Fibroblast of skin of right quadriceps (primary cell): Measurements from ENCODE around the gene NR6A1.
A peak's percentile ranks its signal among the peaks of the same experiment; 100 is the strongest.

Source experiments
- DNase-seq: peaks from one replicate; pipeline ENCODE4 v3.0.0-alpha.2; 2013

NR6A1 gene

DNA sequence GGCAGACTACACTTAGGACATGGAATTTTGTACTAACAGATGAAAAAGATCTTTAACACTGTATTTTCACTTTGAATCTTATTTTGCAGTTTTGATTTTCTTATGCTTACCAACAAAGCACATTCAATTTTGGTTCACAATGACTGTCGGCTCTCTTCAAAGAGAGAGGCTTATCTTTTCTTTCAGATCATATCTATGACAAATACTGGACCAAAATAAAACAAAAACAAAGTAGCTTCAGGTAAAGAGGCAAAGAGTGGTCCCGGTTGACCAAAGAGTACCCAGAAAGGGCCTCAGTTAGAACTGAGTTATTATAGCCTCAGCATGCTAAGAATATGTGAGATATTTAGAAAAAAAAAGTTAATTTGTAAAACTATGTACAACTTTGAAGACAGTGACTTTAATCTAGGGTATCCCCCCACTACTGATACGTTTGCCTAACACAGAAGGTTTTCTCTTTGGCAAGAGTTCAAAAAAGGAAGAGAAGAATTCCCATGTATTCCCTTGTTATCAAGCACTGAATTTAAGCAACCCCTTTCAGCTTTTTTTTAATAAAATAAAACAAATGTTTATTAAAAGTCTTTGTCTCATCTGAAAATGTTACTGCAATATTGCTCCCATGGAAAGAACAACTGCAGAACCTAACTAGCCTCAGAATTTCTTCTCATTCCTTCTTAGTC lies 50.5 kb downstream of the NR6A1 start:
- no peak for DNase-seq

- DNase-seq: no peak
Observed at GRCh38 chr9:124718928-124719327, 52.2 kb downstream of the NR6A1 start.

GRCh38 chr9:124717597-124717996 lies 53.5 kb downstream of the NR6A1 start:
- no peak for DNase-seq

DNA sequence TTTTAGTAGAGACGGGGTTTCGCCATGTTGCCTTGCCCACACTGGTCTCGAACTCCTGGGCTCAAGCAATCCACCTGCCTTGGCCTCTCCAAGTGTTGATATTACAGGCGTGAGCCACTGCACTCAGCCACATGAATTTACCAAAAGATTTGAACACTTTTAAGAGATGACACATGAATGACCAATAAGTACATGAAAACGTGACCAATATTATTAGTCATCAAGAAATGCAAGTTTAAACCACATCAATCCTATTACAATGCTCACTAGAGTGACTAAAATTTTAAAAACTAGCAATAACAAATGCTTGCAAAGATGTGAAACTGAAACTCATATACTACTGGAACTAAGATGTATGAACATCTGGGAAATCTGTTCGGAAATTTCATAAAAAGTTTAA lies 54.3 kb downstream of the NR6A1 start:
- DNase-seq: peak; percentile 53

- DNase-seq: no peak
Observed at GRCh38 chr9:124710766-124711165, 60.3 kb downstream of the NR6A1 start.

DNA sequence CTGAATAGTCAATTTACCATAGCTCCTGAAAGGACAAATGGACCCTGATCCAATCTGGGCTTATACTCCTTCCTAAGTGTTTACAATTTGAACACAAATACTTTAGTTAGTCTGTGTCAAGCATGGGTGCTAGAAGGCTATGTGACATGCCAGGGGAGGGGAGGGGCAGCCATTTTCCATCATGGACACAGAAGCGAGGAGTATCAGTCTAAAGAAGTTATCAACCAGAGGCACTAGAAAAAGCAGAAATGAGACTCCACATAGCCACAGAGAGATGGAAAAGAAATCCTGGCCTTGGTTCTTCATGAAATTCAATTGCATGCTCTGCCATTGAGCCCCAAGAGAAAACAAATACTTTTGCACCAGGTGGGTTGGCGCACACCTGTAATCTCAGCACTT lies 61.8 kb downstream of the NR6A1 start:
- DNase-seq: no peak

- DNase-seq: peak; percentile 25
Observed at GRCh38 chr9:124708633-124709291, 62.3 kb downstream of the NR6A1 start.

GRCh38 chr9:124708074-124708473 lies 63.0 kb downstream of the NR6A1 start:
- DNase-seq: no peak

DNA sequence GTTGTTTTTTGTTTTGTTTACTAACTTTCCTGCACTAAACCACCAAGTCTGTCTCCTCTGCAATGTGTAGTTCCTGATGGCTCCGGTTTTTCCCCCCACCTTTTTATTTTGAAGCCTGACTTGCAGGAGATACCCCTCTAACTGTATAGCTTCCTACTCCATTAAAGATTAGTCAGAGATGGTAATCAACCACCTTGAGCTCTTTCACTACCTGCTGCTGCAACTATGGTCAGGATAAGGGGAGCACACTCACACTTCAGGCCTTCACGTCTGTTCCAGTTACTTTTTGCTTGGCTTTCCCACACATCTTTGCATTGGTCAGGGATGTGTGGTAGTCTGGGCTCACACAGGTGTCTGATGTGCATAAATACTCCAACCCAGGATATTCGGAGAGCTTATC lies 63.4 kb downstream of the NR6A1 start:
- DNase-seq: no peak

DNA sequence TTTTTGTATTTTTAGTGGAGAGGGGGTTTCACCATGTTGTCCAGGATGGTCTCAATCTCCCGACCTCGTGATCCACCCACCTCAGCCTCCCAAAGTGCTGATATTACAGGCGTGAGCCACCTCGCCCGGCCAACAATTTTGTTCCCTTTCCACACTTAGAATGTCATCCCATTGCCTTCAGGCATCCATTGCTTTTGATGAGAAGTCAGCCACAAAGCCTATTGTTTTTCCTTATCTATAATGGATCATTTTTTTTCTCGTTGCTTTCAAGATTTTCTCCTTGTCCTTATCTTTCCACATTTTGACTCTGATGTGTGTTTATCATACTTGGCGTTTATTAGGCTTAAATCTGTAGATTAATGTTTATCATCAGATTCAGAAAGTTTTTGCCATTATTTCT lies 64.4 kb downstream of the NR6A1 start:
- DNase-seq: no peak

DNA sequence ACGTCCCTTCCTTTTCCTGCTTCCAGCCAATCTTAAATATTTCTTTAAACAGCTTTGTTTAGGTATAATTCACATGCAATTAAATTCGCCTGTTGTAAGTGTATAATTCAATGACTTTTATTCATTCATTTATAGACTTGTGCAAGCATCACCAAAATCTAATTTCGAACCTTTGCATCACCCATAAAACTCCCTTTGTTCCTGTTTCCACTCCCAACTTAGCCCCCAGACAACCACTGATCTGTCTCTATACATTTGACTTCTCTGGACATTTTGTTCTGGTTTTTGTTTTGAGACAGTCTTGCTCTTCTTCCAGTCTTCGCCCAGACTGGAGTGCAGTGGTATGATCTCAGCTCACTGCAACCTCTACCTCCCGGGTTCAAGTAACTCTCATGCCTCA lies 71.5 kb downstream of the NR6A1 start:
- no peak for DNase-seq

DNA sequence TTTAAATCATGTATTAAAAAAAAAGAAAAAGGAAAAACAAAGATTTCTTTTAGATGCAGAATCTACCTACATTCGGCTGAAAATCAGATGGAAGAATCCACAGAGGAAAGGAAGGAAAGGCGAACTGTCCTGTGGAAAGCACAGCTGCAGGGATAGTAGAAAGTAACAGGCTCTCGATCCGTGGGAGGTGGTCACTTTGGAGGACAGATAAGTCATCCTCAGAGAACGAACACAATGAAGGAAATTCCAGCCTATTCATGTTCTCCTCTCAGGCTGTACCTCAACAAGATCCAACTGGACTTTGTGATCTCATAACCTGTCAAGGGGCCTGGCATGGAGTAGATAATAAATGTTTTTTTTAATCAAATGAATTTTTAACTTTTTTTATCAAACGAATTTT lies 72.8 kb downstream of the NR6A1 start:
- DNase-seq: no peak

DNA sequence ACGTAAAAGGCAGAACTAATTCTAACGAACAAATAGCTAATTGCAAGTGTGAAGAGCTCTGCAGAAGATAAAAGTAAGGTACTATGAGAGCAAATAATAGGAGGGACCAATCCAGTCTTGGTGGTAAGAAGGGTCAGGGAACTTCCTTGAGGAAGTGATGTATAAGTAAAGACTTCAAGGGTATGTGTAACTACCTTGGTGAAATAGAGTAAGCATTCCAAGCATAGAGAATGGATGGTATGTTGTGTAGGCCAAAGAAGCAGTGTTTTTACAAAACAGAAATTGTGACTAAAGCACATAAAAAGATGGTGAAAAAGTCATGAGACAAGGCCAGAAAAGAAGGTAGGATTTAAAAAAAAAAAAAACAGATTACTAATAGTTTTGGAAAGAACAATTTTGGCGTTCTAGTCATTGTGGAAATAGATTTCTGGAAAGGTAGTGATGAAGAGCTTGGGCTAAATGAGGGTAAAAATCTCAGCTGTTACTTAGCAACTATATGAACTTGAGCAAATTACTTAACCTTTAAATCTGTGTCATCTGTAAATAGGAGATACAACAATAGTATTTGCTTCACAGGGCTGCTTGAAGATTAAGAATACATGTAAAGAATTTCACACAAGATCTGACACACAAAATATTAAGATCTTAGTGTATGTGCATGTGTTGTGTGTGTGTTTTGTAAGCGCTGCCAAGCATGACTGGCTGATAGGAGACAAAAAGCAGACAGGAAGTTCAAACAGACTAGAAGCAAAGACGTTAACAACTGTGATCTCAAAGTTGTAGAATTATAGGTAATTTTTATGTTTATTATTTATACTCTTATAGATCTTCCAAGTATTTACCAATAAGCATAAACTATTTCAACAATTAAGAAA lies 73.5 kb downstream of the NR6A1 start:
- peak; percentile 58 for DNase-seq

DNA sequence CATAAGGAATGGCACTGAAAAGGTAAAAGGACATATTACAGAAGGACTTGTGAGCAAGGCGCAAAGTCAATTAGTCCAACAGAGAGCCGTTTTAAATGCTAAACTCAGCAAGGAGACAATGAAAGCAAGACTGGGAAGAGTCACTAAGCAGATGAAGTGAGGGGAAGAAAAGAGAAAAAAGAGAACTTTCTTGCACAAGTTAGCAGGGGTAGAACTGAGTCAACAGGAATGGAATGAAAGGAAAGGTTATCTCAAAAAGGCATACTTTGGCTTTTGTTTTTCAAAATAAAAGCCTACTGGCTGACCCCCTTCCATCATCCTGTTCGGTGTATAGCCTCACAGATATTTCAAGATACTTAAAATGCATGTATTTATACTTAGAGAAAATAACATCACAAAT lies 75.0 kb downstream of the NR6A1 start:
- peak; percentile 58 for DNase-seq

DNA sequence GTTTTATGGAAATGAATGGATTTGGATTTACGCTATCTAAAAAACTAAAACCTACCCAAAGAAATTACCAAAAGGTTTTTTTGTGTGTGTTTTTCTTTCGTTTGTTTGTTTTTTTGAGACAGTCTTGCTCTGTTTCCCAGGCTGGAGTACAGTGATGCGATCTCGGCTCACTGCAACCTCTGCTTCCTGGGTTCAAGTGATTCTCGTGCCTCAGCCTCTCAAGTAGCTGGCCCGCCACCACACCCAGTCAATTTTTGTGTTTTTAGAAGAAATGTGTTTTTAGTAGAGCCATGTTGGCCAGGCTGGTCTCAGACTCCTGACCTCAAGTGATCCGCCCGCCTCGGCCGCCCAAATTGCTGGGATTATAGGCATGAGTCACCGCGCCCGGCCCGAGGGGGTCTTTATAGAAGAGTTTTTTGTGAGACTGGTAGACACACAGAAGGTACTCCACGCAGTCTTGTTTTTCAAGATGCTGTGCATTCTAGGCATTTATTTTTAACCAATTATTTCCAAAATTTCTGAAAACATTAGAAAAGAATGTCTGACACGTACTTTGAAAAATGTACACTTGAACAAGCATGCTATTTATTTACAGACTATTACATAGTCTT lies 75.7 kb downstream of the NR6A1 start:
- DNase-seq: peak; percentile 67

DNA sequence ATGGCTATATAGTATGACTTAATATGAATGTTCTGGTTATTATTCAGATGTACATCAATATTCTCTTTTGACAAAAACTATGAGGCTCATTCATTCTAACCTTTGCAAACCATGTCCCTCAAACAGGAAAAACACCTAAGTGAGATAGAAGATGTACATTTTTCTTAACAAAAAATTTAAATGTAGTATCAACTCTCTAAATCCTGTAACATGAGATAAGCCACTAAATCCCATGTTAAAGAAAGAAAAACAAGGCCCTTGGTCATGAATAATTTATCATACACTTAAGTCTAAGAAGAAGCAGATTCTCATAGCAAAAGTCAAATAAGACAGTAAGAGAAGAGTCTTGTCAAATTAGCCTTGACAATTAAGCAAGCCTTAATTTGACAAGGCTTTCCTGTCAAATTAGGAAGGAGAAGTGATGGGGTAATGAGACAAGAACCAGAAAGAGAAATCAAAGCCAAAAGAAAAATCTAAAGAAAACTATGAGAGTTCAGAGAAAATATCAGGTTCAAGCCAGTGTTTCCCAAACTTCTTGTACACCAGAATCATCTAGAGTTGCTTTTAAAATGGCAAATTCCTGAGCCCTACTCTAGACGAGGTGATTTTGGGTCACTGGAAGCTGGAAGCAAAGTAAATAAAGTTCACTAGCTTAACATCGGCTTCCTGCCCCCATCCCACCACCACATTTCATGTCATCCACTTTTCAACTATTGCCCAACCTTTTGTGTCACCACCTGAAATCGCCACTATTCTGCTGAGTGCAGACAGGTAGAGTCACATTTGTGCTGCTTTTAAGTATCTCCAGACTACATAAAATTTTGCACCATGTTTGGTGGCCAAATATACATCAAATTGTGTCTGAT lies 76.5 kb downstream of the NR6A1 start:
- no peak for DNase-seq

GRCh38 chr9:124693403-124693802 lies 77.7 kb downstream of the NR6A1 start:
- DNase-seq: no peak

DNA sequence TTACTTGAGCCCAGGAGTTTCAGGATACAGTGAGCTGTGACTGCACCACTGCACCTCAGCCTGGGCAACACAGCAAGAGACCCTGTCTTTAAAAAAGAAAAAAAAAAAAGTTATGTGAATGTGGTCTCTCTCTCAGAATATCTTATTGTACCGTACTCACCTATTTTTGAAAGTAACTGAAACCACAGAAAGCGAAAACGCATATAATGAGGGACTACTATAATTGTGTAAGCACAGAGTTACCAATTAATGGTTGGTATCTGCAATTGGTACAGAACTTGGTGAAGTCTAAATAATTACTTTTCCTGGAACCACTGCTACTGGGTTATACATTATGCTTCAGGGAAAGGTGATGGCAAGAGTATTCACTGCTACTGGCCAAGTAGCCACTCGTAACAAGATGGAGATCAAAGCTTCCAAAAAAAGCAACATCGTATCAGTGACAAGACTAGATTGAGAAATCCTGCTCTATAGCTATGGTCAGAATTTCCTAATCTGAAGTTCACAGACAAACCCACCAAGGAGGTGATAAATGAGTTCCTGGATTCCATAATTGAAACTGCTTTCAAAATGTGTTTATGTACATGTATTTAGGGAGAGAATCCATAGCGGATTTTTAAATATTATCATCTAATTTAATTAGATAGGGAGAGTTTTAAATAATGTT lies 82.7 kb downstream of the NR6A1 start:
- DNase-seq: no peak

DNA sequence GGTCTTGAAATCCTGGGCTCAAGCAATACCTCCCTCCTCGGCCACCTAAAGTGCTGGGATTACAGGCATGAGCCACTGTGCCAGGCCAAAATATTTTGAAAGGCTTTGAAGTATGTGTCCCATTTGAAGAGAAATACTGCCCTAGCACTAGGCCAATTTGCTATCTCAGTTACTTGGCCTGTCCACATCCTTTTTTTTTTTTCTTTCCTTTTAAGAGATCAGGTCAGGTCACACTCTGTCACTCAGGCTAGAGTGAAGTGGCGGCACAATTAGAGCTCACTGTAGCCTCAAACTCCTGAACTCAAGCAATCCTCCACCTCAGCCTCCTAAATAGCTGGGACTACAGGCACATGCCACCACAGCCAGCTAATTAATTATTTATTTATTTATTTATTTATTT lies 84.2 kb downstream of the NR6A1 start:
- no peak for DNase-seq

DNA sequence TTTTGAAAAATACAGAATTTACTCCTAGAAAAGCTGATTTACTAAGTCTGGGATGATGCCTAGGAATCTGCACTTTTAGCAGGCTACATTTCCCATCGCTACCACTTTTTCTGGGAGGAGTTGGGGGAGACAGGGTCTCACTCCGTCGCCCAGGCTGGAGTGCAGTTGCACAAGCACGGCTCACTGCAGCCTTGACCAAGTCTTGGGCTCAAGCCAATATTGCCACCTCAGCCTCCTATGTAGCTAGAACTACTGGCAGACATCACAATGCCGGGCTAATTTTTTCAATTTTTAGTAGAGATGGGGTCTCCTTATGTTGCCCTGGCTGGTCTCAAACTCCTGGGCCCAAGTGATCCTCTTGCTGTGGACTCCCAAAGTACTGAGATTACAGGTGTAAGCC lies 85.9 kb downstream of the NR6A1 start:
- no peak for DNase-seq

GRCh38 chr9:124684169-124684568 lies 86.9 kb downstream of the NR6A1 start:
- no peak for DNase-seq

DNA sequence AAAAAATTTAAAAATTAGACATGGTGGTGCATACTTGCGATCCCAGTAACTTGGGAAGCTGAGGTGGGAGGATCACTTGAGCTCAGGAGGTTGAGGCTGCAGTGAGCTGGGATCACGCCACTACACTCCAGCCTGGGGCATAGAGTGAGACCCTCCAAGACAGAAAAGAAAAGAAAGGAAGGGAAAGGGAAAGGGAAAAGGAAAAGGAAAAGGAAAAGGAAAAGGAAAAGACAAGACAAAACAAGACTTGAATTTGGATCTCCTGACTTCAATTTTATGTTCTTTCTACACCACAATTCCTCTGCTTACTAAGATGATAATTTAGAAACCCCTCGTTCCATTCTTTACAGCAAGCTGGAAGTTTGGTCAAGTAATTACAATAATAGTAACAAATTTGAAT lies 88.1 kb downstream of the NR6A1 start:
- DNase-seq: no peak
